ENCODE data around the gene DNAJC9. TPM values are rescaled to one million over a fixed set of nuclear protein-coding genes. Genes with fewer than 3 reads are reported as not detected.
"Not testable (repeated sequence)": the region's sequence is repeated elsewhere in the genome, so short reads cannot be mapped to it uniquely, and the experiment has no call there.

Gene DNAJC9
- total RNA-seq, 6 donors from 2014 or later = 10.1 to 16.8 (median 12.0) TPM

DNA sequence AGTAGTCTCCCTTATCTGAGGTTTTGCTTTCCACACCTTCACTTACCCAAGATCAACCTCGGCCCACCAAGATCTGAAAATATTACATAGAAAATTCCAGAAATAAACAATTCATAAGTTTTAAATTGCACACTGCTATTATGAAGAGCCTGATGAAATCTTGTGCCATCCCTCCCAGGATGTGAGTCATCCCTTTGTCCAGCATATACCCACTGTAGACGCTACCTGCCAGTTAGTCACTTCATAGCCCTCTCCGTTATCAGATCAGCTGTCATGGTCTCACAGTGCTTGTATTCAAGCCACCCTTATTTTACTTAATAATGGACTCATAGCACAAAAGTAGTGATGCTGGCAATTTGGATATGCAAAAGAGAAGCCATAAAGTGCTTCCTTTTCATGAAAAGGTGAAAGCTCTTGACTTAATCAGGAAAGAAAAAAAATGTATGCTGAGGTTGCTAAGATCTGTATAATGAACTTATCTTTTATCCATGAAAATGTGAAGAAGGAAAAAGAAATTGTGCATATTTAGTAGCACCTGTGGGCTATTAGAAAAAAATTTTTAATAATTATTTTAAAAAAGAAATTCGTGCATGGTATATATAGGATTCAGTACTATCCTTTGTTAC, 15.2 kb upstream of the DNAJC9 start:
- ATAC-seq (ENCODE audit: low FRiP score in 2 of 2) (no peak), DNase-seq (no peak)
- Histone ChIP-seq H3K27ac (no peak overlapping the region), H3K4me1 (no peaks in the 10 kb centered on the region), H3K36me3 (no peaks in the 10 kb centered on the region), H3K9me3 (peaks cover 0 to 7% (median 0%) of the 10 kb centered on the region in 4 donors), H3K27me3 (no peaks in the 10 kb centered on the region), H3K4me3 (no peak overlapping the region)
- WGBS, 2 donors = 62 to 67% methylated on average over 4 of the region's 4 CpGs
- TF ChIP-seq EP300 (IDR thresholded peaks at IDR 0.05) = no peak
- TF ChIP-seq POLR2AphosphoS5 (IDR thresholded peaks at IDR 0.05) = no peak
- TF ChIP-seq POLR2A (IDR thresholded peaks at IDR 0.05) = no peak
- no peak for TF ChIP-seq CTCF (IDR thresholded peaks at IDR 0.05)

DNA sequence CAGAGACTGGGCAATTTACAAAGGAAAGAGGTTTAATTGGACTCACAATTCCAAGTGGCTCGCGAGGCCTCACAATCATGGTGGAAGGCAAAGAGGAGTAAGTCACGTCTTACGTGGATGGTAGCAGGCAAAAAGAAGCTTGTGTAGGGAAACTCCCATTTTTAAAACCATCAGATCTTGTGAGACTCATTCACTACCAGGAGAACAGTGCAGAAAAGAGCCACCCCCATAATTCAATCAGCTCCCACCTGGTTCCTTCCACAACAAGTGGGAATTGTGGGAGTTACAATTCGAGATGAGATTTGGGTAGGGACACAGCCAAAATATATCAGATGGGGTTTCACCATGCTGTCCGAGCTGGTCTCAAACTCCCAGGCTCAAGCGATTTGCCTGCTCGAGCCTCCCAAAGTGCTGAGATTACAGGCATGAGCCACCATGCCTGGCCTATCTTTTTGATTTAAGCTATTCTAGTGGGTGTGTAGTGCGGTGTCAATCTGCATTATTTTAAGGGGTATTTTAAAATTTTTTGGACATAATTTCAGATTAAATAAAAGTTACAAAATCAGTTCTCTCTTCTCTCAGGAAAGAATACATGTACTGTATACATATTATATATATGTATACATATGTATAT, 14.4 kb upstream of the DNAJC9 start:
- Histone ChIP-seq H3K36me3 (no peaks in the 10 kb centered on the region), H3K4me3 (no peak overlapping the region), H3K27ac (no peak overlapping the region), H3K4me1 (no peaks in the 10 kb centered on the region), H3K9me3 (peaks cover 0 to 7% (median 0%) of the 10 kb centered on the region in 4 donors), H3K27me3 (no peaks in the 10 kb centered on the region)
- WGBS, 2 donors = 93% methylated on average over 9 of the region's 9 CpGs
- DNase-seq (no peak), ATAC-seq (ENCODE audit: low FRiP score in 2 of 2) (no peak)
- no peak for TF ChIP-seq POLR2AphosphoS5 (IDR thresholded peaks at IDR 0.05)
- TF ChIP-seq EP300 (IDR thresholded peaks at IDR 0.05) = no peak
- TF ChIP-seq CTCF (IDR thresholded peaks at IDR 0.05) = no peak
- TF ChIP-seq POLR2A (IDR thresholded peaks at IDR 0.05) = no peak

DNA sequence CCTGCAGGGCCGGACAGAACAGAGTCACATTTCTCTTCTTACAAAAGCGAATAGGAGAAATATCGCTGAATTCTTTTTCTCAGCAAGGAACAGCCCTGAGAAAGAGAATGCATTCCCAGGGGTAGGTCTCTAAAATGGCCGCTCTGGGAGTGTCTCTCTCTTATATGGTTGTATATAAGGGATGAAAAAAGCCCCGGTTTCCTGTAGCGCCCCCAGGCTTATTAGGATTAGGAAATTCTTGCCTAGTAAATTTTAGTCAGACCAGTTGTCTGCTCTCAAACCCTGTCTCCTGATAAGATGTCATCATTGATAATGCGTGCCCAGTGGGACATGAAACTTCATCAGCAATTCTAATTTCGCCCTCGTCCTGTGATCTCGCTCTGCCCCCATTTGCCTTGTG, 11.6 kb upstream of the DNAJC9 start:
- H3K4me1 ChIP-seq; H3K27ac ChIP-seq; H3K9me3 ChIP-seq; H3K36me3 ChIP-seq; ATAC-seq (ENCODE audit: low FRiP score in 2 of 2); DNase-seq; H3K27me3 ChIP-seq; H3K4me3 ChIP-seq: not testable (repeated sequence)
- 93 to 95% methylated on average over 10 of the region's 10 CpGs for WGBS, 2 donors

- Histone ChIP-seq H3K27me3 (no peaks in the 10 kb centered on the region), H3K9me3 (no peaks in the 10 kb centered on the region), H3K27ac (peak overlapping the region; percentile 88 to 95 (median 90)), H3K4me1 (peaks cover 18 to 37% (median 19%) of the 10 kb centered on the region in 4 donors), H3K36me3 (peaks cover 0 to 26% (median 3%) of the 10 kb centered on the region in 4 donors), H3K4me3 (peak overlapping the region; percentile 77 to 94 (median 84))
- DNase-seq (no peak), ATAC-seq (ENCODE audit: low FRiP score in 2 of 2) (no peak)
- WGBS, 2 donors = 0 to 1% methylated on average over 4 of the region's 4 CpGs
- TF ChIP-seq EP300 (IDR thresholded peaks at IDR 0.05) (no peak), CTCF (IDR thresholded peaks at IDR 0.05) (no peak), POLR2A (IDR thresholded peaks at IDR 0.05) (no peak), POLR2AphosphoS5 (IDR thresholded peaks at IDR 0.05) (no peak)
Measured at GRCh38 chr10:73253225-73253555, 6.1 kb upstream of the DNAJC9 start.

DNA sequence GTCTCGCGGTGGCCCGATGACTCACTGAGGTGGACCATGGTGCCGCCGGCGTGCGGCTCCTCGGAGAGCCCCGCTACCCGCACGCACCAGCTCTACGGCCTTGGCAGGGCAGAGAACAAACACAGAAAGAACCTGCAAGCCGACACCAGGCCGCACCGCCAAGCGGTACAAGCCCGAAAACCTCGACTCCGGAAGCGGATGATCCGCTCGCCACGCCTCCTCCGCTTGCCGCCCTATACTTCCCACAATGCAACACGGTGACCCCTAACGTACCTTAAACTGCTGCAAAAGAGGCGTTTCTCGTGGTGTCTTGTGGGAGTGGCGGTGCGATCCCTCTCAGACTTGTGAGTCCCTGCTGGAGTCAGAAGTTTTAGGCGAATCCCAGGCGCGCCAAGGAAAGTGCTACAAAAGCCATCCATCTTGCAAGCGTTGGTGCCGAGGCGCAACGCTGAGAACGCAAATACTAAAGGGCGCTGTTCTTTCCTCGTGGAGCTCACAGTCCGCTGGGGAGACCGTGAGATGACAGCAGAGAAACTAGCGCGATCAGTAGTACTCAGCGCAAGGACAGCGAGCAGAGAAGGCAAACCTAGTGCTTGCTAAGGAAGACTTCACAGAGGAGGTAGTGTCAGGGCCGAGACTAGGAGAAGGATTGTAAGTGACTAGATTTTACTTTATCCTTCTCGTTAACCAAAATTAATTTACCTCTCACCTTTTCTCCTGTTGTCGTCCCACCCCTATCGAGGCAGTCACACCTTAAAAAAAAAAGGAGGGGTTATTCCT, 5.6 kb upstream of the DNAJC9 start, which contains the start of gene MRPS16:
Gene MRPS16 (minus strand): TSS at position 200 of the 780 bp plus-strand sequence. CDS start 162 bp downstream, at position 38.
- Histone ChIP-seq H3K27me3 (no peaks in the 10 kb centered on the region), H3K27ac (peak within 1 kb of the TSS; percentile 88 to 95 (median 90)), H3K36me3 (peaks cover 0 to 26% (median 3%) of the 10 kb centered on the region in 4 donors), H3K4me1 (peaks cover 20 to 42% (median 24%) of the 10 kb centered on the region in 4 donors), H3K9me3 (no peaks in the 10 kb centered on the region), H3K4me3 (peak within 1 kb of the TSS; percentile 77 to 94 (median 84))
- ATAC-seq (ENCODE audit: low FRiP score in 2 of 2) = peak; percentile 100
- TF ChIP-seq POLR2A (IDR thresholded peaks at IDR 0.05) = peak in 3 of 4 donors; percentile 67 to 79 (median 77)
- peak in 1 of 4 donors; percentile 75 for TF ChIP-seq EP300 (IDR thresholded peaks at IDR 0.05)
- TF ChIP-seq CTCF (IDR thresholded peaks at IDR 0.05) = peak in 4 of 6 experiments; percentile 9 to 30 (median 16)
- peak; percentile 92 to 99 for TF ChIP-seq POLR2AphosphoS5 (IDR thresholded peaks at IDR 0.05)
- 1% methylated on average over 16 to 48 of the region's 51 CpGs for WGBS, 2 donors
- peak; percentile 93 to 96 for DNase-seq
